HepG2 (cell line): ENCODE results near the gene ZNF75A. TPM values are rescaled to one million over a fixed set of nuclear protein-coding genes. Genes with fewer than 3 reads are reported as not detected.

ENCODE experiments used
- CHD4 ChIP-seq: fragments of 200-600 bp; sonication (generic); IDR thresholded peaks from 2 replicates; pipeline ENCODE4 v1.7.0; 2017; ENCODE audit warnings: mild to moderate bottlenecking, low read length, borderline replicate concordance
- KDM2A ChIP-seq: sonication (generic); formaldehyde crosslinking; IDR thresholded peaks from 2 replicates; pipeline ENCODE4 v1.4.0; 2020; ENCODE audit warnings: low read depth, missing genetic modification reagents, borderline replicate concordance
- MAFG ChIP-seq: sonication (generic); formaldehyde crosslinking; IDR thresholded peaks from 2 replicates; pipeline ENCODE4 v1.5.1; 2020; ENCODE audit warnings: mild to moderate bottlenecking, missing genetic modification reagents
- NAIF1 ChIP-seq: sonication (generic); formaldehyde crosslinking; IDR thresholded peaks from 2 replicates; pipeline ENCODE4 v1.5.0; 2020; ENCODE audit warnings: mild to moderate bottlenecking, missing genetic modification reagents, borderline replicate concordance
- NCOR1 ChIP-seq: fragments of 200-600 bp; sonication (generic); IDR thresholded peaks from 2 replicates; pipeline ENCODE4 v1.7.0; 2017; ENCODE audit warnings: antibody characterized with exemption, low read length, borderline replicate concordance
- SALL1 ChIP-seq: sonication (generic); formaldehyde crosslinking; IDR thresholded peaks from 2 replicates; pipeline ENCODE4 v1.8.0; 2022; ENCODE audit warnings: mild to moderate bottlenecking, missing genetic modification reagents
- TCF12 ChIP-seq, 2 experiments: fragments of 450-650 bp in 1 of 2; sonication (generic) in 1 of 2; formaldehyde crosslinking in 1 of 2; IDR thresholded peaks; 2 replicates each; pipeline versions ENCODE4 v1.6.1 to v1.8.0; 2017 to 2022; ENCODE audit warnings: antibody characterized with exemption in 1 of 2, mild to moderate bottlenecking in 1 of 2, missing genetic modification reagents in 1 of 2, moderate library complexity in 1 of 2
- TMF1 ChIP-seq: sonication (generic); formaldehyde crosslinking; IDR thresholded peaks from 2 replicates; pipeline ENCODE4 v1.8.1; 2022; ENCODE audit warnings: low read depth, missing genetic modification reagents
- WIZ ChIP-seq: sonication (generic); formaldehyde crosslinking; IDR thresholded peaks from 2 replicates; pipeline ENCODE4 v1.5.1; 2020; ENCODE audit warnings: mild to moderate bottlenecking, missing genetic modification reagents
- ZFAT ChIP-seq: sonication (generic); formaldehyde crosslinking; conservative IDR thresholded peaks from 2 replicates; pipeline ENCODE4 v1.8.1; 2023; ENCODE audit warnings: missing genetic modification reagents, inconsistent platforms
- ZNF343 ChIP-seq: sonication (generic); formaldehyde crosslinking; IDR thresholded peaks from 2 replicates; pipeline ENCODE4 v1.4.0; 2020; ENCODE audit warnings: mild to moderate bottlenecking, missing genetic modification reagents
- polyA plus RNA-seq, 8 experiments: library from polyadenylated mRNA; depleted of rRNA in 3 of 8; stranded (reverse) in 7 of 8; unstranded in 1 of 8; fragments of >200 nt; fragmentation: Illumina TruSeq in 4 of 8; extraction: Trizol in 4 of 8; gene quantifications; 2 replicates each; pipeline versions ENCODE4 v1.2.1 to v1.2.3, GENCODE V29; 2011 to 2016; ENCODE audit warnings: low read depth in 4 of 8, missing spikeins in 1 of 8, mixed read lengths in 1 of 8; ENCODE audit not compliant: insufficient read depth in 1 of 8
- total RNA-seq, 5 experiments: library from RNA; depleted of rRNA; stranded (reverse); fragments of >200 nt; fragmentation: Illumina TruSeq; extraction: Trizol; gene quantifications; 2 replicates each; pipeline ENCODE4 v1.2.3, GENCODE V29; 2016; ENCODE audit warnings: low read depth in 1 of 5
- TF ChIP-seq, protein P1 (sequence below): sonication (generic); formaldehyde crosslinking; IDR thresholded peaks from 2 replicates; pipeline ENCODE4 v1.9.0; 2021; ENCODE audit warnings: mild to moderate bottlenecking, missing genetic modification reagents
- TF ChIP-seq, protein P2 (sequence below): IDR thresholded peaks from 2 replicates; pipeline ENCODE4 v1.6.1; 2016; ENCODE audit warnings: missing genetic modification reagents, missing compliant biosample characterization
- TF ChIP-seq, protein P3 (sequence below): sonication (generic); formaldehyde crosslinking; IDR thresholded peaks from 2 replicates; pipeline ENCODE4 v1.4.0; 2020; ENCODE audit warnings: missing genetic modification reagents, mild to moderate bottlenecking, borderline replicate concordance
- TF ChIP-seq, protein P4 (sequence below): sonication (generic); formaldehyde crosslinking; IDR thresholded peaks from 2 replicates; pipeline ENCODE4 v1.5.0; 2020; ENCODE audit warnings: mild to moderate bottlenecking, missing genetic modification reagents, moderate library complexity
- TF ChIP-seq, protein P5 (sequence below): sonication (generic); formaldehyde crosslinking; IDR thresholded peaks from 2 replicates; pipeline ENCODE4 v1.9.0; 2021; ENCODE audit warnings: missing genetic modification reagents, borderline replicate concordance

ZNF75A gene
- total and polyA plus RNA-seq, 2 of the 13 experiments (the other 11 are each of a cell fraction or from before 2014, with no cell fraction given) = 1.4 to 2.1 TPM

DNA sequence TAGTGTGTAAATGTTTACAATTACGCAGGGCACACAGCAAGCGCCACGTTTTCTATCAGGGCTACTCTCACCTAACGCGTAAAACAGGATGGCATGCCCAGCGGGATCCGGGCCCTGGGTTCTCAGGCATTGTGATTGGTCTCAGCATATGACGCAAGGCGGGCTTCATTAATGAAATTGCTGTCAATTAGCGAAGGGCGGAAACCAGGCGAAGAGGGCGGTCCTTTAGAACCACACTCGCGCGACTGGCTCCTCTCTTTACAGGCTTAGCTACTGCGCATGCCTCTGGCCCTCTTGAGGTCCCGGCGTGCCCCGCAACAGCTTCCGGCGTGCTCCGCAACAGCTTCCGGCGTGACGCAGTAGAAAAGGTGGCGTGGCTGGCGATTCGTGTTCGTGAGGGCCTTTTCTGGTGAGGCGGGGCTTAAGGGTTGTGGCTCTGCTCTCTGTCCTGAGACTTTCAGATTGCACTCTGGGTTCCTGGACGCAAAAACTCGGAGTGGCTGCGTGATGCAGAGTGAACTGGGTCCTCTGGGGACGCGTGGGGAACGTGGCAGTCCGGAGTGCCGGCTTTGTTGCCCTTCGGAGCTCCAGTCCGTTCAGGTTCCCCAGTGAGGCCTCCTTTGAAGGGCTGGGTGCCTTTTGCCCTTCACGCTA, 59.6 kb downstream of the ZNF75A start (continued):
- TF ChIP-seq MAFG (no peak), CHD4 (no peak), NCOR1 (no peak), TMF1 (CRISPR knock-in tag) (no peak; the same call in 1 of the 2 replicates), ZFAT (CRISPR knock-in tag) (no peak), SALL1 (CRISPR knock-in tag) (peak; percentile 32; the same call in 1 of the 2 replicates), NAIF1 (no peak), TCF12 (IDR thresholded peaks at IDR 0.05) (no peak), TCF12 (CRISPR knock-in tag; IDR thresholded peaks at IDR 0.05) (no peak), KDM2A (CRISPR knock-in tag) (no peak), WIZ (CRISPR knock-in tag) (no peak), ZNF343 (CRISPR knock-in tag) (no peak)
- TF ChIP-seq, protein P1, sequence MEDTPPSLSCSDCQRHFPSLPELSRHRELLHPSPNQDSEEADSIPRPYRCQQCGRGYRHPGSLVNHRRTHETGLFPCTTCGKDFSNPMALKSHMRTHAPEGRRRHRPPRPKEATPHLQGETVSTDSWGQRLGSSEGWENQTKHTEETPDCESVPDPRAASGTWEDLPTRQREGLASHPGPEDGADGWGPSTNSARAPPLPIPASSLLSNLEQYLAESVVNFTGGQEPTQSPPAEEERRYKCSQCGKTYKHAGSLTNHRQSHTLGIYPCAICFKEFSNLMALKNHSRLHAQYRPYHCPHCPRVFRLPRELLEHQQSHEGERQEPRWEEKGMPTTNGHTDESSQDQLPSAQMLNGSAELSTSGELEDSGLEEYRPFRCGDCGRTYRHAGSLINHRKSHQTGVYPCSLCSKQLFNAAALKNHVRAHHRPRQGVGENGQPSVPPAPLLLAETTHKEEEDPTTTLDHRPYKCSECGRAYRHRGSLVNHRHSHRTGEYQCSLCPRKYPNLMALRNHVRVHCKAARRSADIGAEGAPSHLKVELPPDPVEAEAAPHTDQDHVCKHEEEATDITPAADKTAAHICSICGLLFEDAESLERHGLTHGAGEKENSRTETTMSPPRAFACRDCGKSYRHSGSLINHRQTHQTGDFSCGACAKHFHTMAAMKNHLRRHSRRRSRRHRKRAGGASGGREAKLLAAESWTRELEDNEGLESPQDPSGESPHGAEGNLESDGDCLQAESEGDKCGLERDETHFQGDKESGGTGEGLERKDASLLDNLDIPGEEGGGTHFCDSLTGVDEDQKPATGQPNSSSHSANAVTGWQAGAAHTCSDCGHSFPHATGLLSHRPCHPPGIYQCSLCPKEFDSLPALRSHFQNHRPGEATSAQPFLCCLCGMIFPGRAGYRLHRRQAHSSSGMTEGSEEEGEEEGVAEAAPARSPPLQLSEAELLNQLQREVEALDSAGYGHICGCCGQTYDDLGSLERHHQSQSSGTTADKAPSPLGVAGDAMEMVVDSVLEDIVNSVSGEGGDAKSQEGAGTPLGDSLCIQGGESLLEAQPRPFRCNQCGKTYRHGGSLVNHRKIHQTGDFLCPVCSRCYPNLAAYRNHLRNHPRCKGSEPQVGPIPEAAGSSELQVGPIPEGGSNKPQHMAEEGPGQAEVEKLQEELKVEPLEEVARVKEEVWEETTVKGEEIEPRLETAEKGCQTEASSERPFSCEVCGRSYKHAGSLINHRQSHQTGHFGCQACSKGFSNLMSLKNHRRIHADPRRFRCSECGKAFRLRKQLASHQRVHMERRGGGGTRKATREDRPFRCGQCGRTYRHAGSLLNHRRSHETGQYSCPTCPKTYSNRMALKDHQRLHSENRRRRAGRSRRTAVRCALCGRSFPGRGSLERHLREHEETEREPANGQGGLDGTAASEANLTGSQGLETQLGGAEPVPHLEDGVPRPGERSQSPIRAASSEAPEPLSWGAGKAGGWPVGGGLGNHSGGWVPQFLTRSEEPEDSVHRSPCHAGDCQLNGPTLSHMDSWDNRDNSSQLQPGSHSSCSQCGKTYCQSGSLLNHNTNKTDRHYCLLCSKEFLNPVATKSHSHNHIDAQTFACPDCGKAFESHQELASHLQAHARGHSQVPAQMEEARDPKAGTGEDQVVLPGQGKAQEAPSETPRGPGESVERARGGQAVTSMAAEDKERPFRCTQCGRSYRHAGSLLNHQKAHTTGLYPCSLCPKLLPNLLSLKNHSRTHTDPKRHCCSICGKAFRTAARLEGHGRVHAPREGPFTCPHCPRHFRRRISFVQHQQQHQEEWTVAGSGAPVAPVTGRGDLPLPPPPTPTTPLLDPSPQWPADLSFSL (CRISPR knock-in tag) = no peak
- TF ChIP-seq, protein P2, sequence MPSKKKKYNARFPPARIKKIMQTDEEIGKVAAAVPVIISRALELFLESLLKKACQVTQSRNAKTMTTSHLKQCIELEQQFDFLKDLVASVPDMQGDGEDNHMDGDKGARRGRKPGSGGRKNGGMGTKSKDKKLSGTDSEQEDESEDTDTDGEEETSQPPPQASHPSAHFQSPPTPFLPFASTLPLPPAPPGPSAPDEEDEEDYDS (CRISPR knock-in tag) = peak; percentile 81
- TF ChIP-seq, protein P3, sequence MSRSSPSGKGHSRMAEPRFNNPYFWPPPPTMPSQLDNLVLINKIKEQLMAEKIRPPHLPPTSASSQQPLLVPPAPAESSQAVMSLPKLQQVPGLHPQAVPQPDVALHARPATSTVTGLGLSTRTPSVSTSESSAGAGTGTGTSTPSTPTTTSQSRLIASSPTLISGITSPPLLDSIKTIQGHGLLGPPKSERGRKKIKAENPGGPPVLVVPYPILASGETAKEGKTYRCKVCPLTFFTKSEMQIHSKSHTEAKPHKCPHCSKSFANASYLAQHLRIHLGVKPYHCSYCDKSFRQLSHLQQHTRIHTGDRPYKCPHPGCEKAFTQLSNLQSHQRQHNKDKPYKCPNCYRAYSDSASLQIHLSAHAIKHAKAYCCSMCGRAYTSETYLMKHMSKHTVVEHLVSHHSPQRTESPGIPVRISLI (CRISPR knock-in tag) = no peak
- TF ChIP-seq, protein P4, sequence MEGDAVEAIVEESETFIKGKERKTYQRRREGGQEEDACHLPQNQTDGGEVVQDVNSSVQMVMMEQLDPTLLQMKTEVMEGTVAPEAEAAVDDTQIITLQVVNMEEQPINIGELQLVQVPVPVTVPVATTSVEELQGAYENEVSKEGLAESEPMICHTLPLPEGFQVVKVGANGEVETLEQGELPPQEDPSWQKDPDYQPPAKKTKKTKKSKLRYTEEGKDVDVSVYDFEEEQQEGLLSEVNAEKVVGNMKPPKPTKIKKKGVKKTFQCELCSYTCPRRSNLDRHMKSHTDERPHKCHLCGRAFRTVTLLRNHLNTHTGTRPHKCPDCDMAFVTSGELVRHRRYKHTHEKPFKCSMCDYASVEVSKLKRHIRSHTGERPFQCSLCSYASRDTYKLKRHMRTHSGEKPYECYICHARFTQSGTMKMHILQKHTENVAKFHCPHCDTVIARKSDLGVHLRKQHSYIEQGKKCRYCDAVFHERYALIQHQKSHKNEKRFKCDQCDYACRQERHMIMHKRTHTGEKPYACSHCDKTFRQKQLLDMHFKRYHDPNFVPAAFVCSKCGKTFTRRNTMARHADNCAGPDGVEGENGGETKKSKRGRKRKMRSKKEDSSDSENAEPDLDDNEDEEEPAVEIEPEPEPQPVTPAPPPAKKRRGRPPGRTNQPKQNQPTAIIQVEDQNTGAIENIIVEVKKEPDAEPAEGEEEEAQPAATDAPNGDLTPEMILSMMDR (CRISPR knock-in tag) = no peak
- TF ChIP-seq, protein P5, sequence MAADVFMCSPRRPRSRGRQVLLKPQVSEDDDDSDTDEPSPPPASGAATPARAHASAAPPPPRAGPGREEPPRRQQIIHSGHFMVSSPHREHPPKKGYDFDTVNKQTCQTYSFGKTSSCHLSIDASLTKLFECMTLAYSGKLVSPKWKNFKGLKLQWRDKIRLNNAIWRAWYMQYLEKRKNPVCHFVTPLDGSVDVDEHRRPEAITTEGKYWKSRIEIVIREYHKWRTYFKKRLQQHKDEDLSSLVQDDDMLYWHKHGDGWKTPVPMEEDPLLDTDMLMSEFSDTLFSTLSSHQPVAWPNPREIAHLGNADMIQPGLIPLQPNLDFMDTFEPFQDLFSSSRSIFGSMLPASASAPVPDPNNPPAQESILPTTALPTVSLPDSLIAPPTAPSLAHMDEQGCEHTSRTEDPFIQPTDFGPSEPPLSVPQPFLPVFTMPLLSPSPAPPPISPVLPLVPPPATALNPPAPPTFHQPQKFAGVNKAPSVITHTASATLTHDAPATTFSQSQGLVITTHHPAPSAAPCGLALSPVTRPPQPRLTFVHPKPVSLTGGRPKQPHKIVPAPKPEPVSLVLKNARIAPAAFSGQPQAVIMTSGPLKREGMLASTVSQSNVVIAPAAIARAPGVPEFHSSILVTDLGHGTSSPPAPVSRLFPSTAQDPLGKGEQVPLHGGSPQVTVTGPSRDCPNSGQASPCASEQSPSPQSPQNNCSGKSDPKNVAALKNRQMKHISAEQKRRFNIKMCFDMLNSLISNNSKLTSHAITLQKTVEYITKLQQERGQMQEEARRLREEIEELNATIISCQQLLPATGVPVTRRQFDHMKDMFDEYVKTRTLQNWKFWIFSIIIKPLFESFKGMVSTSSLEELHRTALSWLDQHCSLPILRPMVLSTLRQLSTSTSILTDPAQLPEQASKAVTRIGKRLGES = no peak
